GM23248 (cell line): ENCODE data around the gene P3H4.

Experiments used
- EZH2 ChIP-seq: fragments of 200-600 bp; sonication (generic); IDR thresholded peaks from 2 replicates; pipeline ENCODE4 v1.6.1; 2018; ENCODE audit warnings: antibody characterized with exemption, mild to moderate bottlenecking; ENCODE audit not compliant: insufficient read depth, poor library complexity, severe bottlenecking
- EZH2phosphoT487 ChIP-seq: fragments of 200-600 bp; sonication (generic); IDR thresholded peaks from 2 replicates; pipeline ENCODE4 v1.6.1; 2018; ENCODE audit warnings: antibody characterized with exemption, moderate library complexity, mild to moderate bottlenecking, low read depth; ENCODE audit not compliant: insufficient read depth

- TF ChIP-seq EZH2 (no peak), EZH2phosphoT487 (no peak)
These were observed 53.1 kb downstream of the P3H4 start for GRCh38 chr17:41758601-41759000.
